Inferior parietal cortex (tissue), 1 donor: ENCODE results near the gene FBXO30.

Source experiments
- DNase-seq: peaks from one replicate; pipeline ENCODE4 v3.0.0-alpha.2; 2016; ENCODE audit errors: extremely low spot score

The FBXO30 gene

DNA sequence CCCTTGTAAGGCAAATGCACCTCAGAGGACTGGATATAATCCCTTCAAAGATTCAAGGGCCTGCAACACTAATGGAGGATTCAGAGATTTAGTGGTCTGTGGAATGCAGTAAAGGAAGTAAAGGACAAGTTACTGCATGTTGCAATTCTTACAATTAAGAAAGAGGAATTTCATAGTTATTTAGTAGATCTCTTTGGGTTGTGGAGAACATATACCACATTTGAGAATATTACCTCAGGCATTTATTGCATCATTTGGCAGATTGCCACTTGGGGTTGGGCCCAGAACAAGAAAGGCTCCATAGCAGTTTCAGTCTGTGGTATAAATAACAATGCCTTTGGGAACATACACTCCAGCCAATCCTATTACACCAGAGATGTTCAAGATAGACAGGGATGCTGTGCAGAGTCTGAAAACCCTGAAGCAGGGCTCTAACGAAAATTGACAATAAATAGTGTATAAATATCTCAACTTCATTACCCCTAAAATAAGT, 58.4 kb downstream of the FBXO30 start:
- no peak for DNase-seq

DNA sequence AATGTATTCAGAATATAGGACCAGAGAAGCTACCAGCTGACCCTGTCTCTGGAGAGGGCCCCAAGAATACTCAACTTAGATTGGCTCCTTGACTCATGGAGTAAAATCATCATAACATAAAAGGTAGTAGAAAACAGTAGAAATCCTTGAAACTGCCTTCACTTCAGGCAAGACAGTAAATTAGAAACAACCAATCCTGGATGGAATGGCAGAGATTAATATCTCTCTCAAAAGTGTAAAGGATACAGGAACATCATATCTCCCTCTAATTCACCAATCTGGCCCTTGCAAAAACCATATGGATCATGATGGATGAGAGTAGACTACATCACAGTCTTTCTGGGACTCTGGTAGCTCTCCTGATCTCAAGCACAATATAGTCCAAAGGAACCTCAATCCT, 58.9 kb downstream of the FBXO30 start:
- DNase-seq, result no peak

DNA sequence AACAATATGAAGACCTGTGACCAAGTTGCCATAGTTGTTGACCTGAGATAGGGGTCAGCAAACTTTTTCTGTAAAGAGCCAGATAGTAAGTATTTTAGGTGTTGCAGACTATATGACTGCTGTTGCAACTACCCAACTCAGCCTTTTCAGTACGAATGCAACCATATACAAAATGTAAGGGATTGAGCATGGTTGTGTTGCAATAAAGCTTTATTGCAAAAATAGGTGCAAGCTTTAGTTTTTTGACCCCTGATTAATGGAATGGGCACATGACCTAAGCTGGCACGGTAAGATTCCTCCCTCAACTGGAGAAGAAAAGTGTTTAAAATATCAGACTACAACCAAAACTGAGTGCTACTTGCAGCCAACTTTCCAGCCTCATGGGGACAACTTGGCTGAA, 62.0 kb downstream of the FBXO30 start:
- DNase-seq, result no peak

DNA sequence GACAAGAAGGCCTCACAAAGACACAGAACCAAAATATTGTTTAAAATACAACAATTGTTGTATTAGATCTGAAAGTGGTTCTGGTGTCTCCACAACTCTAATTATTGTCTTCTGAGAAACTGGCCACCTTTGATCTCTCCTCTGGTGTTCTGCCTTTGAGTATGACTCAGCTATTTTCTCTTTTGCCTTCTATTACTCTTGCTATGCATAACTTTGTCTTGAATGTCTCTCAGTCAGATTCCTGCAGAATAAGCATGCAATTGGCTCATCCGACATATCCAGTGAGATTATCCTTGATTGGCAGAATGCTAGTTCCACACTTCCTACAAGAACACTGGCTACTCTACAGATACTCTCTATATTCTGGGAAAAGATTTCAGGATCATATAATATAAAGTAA, 65.0 kb downstream of the FBXO30 start:
- DNase-seq, result peak; percentile 22

DNA sequence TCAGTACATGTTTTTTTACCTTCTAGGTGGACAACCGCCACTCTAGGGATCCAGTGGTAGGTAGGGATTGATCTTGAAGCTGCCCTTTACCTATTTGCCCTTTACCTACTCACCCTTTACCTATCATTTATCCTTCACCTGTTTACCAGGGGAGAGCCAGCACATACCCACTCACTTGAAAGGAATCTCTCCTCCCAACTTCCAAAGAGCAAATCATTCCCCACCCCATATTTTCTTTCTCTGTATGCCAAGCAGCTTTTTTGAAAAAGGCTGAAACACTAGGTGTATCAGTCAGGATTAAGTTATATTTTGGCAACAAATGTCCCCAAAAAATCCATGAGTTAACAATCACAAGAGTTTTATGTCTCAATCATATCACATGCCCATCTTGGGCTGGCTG, 68.7 kb downstream of the FBXO30 start:
- no peak for DNase-seq

DNA sequence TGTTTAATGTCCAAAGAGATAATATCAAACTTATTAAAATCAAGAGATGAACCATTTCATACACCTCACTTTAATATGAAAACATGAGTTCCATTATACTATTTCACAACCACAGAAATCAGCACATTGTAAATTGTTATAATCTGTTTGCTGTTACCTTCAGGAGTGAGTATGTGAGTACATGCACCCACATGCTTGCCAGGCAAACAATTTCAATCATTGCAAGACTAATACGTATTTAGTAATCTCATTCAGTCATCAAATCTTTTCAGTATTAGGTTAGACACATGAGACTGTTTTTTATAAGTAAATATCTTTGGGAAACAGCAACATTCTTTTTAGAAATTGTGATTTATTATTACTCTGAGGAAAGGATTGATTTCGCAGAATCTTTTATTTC, 70.0 kb downstream of the FBXO30 start:
- DNase-seq, result no peak
